Neural progenitor cell (in vitro differentiated cells): ENCODE measurements around the gene SYNM. TPM values are rescaled to one million over a fixed set of nuclear protein-coding genes. Genes with fewer than 3 reads are reported as not detected.

Source experiments
- DNase-seq: peaks from one replicate; pipeline ENCODE4 v3.0.0-alpha.2; 2016; ENCODE audit warnings: low spot score
- H2AFZ ChIP-seq: fragments of 200-600 bp; sonication (generic); replicated peaks from 2 replicates; pipeline ENCODE4 v1.6.1; 2016; ENCODE audit warnings: antibody characterized with exemption
- H3F3A ChIP-seq: fragments of 200-600 bp; sonication (generic); 2 replicates; pipeline ENCODE4 v1.6.1; 2016; ENCODE audit warnings: antibody characterized with exemption, low read depth
- H3K27ac ChIP-seq: fragments of 200-600 bp; sonication (generic); 2 replicates; pipeline ENCODE4 v1.5.1; 2016; ENCODE audit warnings: mild to moderate bottlenecking
- H3K27me3 ChIP-seq: fragments of 200-600 bp; sonication (generic); 2 replicates; pipeline ENCODE4 v1.6.1; 2016; ENCODE audit warnings: mild to moderate bottlenecking, moderate library complexity
- H3K36me3 ChIP-seq: fragments of 200-600 bp; sonication (generic); 2 replicates; pipeline ENCODE4 v1.5.1; 2016
- H3K4me1 ChIP-seq: fragments of 200-600 bp; sonication (generic); 2 replicates; pipeline ENCODE4 v1.6.1; 2016; ENCODE audit warnings: mixed run types
- H3K4me2 ChIP-seq: fragments of 200-600 bp; sonication (generic); 2 replicates; pipeline ENCODE4 v1.6.1; 2016
- H3K4me3 ChIP-seq: fragments of 200-600 bp; sonication (generic); 2 replicates; pipeline ENCODE4 v1.5.1; 2016
- H3K79me2 ChIP-seq: fragments of 200-600 bp; sonication (generic); 2 replicates; pipeline ENCODE4 v1.6.1; 2016; ENCODE audit warnings: low read depth
- H3K9ac ChIP-seq: fragments of 200-600 bp; sonication (generic); 2 replicates; pipeline ENCODE4 v1.6.1; 2016
- H3K9me3 ChIP-seq: fragments of 200-600 bp; sonication (generic); 2 replicates; pipeline ENCODE4 v1.5.1; 2016; ENCODE audit warnings: low read depth
- H4K20me1 ChIP-seq: fragments of 200-600 bp; sonication (generic); 2 replicates; pipeline ENCODE4 v1.6.1; 2016; ENCODE audit warnings: low read depth
- H3K27ac Mint-ChIP-seq: 3 replicates; pipeline ENCODE4 v1.8.0; 2021; ENCODE audit warnings: mixed read lengths
- H3K27me3 Mint-ChIP-seq: 2 replicates; pipeline ENCODE4 v1.8.0; 2022; ENCODE audit warnings: low read depth, mild to moderate bottlenecking, inconsistent platforms, moderate library complexity, mixed read lengths; ENCODE audit not compliant: insufficient read depth
- H3K36me3 Mint-ChIP-seq: 3 replicates; pipeline ENCODE4 v1.8.0; 2021; ENCODE audit warnings: mixed read lengths
- H3K4me1 Mint-ChIP-seq: 3 replicates; pipeline ENCODE4 v1.8.0; 2021; ENCODE audit warnings: mixed read lengths
- H3K4me3 Mint-ChIP-seq: 3 replicates; pipeline ENCODE4 v1.8.0; 2021; ENCODE audit warnings: mild to moderate bottlenecking, moderate library complexity, mixed read lengths
- H3K9me3 Mint-ChIP-seq: 3 replicates; pipeline ENCODE4 v1.8.0; 2020; ENCODE audit warnings: mixed read lengths
- EZH2 ChIP-seq: fragments of 200-600 bp; sonication (generic); IDR thresholded peaks from 2 replicates; pipeline ENCODE4 v1.6.1; 2017; ENCODE audit warnings: antibody characterized with exemption, mild to moderate bottlenecking, moderate library complexity
- EZH2phosphoT487 ChIP-seq: fragments of 200-600 bp; sonication (generic); IDR thresholded peaks from 2 replicates; pipeline ENCODE4 v1.6.1; 2017; ENCODE audit warnings: antibody characterized with exemption
- total RNA-seq: library from RNA; depleted of rRNA; stranded (reverse); fragments of >200 nt; gene quantifications from 2 replicates; pipeline ENCODE4 v1.2.3, GENCODE V29; 2015; ENCODE audit warnings: low replicate concordance
- TF ChIP-seq, protein P1 (sequence below): fragments of 200-600 bp; sonication (generic); IDR thresholded peaks from 2 replicates; pipeline ENCODE4 v1.5.1; 2017; ENCODE audit warnings: antibody characterized with exemption, mild to moderate bottlenecking

The SYNM gene, protein sequence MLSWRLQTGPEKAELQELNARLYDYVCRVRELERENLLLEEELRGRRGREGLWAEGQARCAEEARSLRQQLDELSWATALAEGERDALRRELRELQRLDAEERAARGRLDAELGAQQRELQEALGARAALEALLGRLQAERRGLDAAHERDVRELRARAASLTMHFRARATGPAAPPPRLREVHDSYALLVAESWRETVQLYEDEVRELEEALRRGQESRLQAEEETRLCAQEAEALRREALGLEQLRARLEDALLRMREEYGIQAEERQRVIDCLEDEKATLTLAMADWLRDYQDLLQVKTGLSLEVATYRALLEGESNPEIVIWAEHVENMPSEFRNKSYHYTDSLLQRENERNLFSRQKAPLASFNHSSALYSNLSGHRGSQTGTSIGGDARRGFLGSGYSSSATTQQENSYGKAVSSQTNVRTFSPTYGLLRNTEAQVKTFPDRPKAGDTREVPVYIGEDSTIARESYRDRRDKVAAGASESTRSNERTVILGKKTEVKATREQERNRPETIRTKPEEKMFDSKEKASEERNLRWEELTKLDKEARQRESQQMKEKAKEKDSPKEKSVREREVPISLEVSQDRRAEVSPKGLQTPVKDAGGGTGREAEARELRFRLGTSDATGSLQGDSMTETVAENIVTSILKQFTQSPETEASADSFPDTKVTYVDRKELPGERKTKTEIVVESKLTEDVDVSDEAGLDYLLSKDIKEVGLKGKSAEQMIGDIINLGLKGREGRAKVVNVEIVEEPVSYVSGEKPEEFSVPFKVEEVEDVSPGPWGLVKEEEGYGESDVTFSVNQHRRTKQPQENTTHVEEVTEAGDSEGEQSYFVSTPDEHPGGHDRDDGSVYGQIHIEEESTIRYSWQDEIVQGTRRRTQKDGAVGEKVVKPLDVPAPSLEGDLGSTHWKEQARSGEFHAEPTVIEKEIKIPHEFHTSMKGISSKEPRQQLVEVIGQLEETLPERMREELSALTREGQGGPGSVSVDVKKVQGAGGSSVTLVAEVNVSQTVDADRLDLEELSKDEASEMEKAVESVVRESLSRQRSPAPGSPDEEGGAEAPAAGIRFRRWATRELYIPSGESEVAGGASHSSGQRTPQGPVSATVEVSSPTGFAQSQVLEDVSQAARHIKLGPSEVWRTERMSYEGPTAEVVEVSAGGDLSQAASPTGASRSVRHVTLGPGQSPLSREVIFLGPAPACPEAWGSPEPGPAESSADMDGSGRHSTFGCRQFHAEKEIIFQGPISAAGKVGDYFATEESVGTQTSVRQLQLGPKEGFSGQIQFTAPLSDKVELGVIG (N-terminal part only)
- 0.84 and 0.97 TPM in 2 replicates for total RNA-seq

DNA sequence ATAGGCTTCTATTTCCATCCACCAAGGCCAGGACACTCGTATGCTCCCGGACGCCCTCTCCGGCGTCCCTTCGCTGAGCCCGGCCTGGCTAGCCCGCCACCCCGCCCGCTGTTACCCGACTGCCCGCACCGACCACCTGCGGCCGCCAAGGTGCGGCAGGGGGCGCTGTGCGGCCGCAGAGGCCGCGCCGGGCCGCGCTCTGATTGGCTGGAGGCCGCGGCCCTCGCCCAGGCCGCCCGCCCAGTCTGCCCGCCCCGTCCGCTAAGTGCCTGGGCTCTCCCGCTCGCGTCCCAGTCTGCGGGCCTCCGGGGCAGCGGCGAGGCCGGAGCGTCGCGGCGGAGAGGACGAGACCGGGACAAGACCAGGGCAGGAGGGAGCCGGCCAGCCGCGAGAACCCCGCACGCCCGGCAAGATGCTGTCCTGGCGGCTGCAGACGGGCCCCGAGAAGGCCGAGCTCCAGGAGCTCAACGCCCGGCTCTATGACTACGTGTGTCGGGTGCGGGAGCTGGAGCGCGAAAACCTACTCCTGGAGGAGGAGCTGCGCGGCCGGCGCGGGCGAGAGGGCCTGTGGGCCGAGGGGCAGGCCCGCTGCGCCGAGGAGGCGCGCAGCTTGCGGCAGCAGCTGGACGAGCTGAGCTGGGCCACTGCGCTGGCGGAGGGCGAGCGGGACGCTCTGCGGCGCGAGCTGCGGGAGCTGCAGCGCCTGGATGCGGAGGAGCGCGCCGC, at the start of gene SYNM:
TSS of gene SYNM (plus strand) at position 293 of the 726 bp plus-strand sequence. CDS start at position 413, 120 bp downstream.
- no peak within 1 kb of the TSS for H3K9ac ChIP-seq
- peak within 1 kb of the TSS; percentile 46 for H3K4me3 ChIP-seq
- DNase-seq: peak; percentile 94
- peaks cover 15% of the 10 kb centered on the region for H4K20me1 ChIP-seq
- peak within 1 kb of the TSS; percentile 80 for H3K4me2 ChIP-seq
- H2AFZ ChIP-seq: peak within 1 kb of the TSS; percentile 99
- H3K4me3 Mint-ChIP-seq: peak within 1 kb of the TSS; percentile 81
- no peaks in the 10 kb centered on the region for H3K79me2 ChIP-seq
- H3K4me1 Mint-ChIP-seq: peaks cover 12% of the 10 kb centered on the region
- peaks cover 10% of the 10 kb centered on the region for H3F3A ChIP-seq
- no peaks in the 10 kb centered on the region for H3K9me3 Mint-ChIP-seq
- H3K36me3 Mint-ChIP-seq: no peaks in the 10 kb centered on the region
- H3K27ac ChIP-seq: no peak within 1 kb of the TSS
- no peaks in the 10 kb centered on the region for H3K4me1 ChIP-seq
- H3K27ac Mint-ChIP-seq: no peak within 1 kb of the TSS
- H3K9me3 ChIP-seq: no peaks in the 10 kb centered on the region
- peaks cover 87% of the 10 kb centered on the region for H3K27me3 ChIP-seq
- TF ChIP-seq EZH2: peak; percentile 64
- TF ChIP-seq EZH2phosphoT487: no peak
- TF ChIP-seq, protein P1, sequence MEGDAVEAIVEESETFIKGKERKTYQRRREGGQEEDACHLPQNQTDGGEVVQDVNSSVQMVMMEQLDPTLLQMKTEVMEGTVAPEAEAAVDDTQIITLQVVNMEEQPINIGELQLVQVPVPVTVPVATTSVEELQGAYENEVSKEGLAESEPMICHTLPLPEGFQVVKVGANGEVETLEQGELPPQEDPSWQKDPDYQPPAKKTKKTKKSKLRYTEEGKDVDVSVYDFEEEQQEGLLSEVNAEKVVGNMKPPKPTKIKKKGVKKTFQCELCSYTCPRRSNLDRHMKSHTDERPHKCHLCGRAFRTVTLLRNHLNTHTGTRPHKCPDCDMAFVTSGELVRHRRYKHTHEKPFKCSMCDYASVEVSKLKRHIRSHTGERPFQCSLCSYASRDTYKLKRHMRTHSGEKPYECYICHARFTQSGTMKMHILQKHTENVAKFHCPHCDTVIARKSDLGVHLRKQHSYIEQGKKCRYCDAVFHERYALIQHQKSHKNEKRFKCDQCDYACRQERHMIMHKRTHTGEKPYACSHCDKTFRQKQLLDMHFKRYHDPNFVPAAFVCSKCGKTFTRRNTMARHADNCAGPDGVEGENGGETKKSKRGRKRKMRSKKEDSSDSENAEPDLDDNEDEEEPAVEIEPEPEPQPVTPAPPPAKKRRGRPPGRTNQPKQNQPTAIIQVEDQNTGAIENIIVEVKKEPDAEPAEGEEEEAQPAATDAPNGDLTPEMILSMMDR: peak; percentile 85
- peaks cover 23% of the 10 kb centered on the region for H3K27me3 Mint-ChIP-seq
- no peaks in the 10 kb centered on the region for H3K36me3 ChIP-seq

DNA sequence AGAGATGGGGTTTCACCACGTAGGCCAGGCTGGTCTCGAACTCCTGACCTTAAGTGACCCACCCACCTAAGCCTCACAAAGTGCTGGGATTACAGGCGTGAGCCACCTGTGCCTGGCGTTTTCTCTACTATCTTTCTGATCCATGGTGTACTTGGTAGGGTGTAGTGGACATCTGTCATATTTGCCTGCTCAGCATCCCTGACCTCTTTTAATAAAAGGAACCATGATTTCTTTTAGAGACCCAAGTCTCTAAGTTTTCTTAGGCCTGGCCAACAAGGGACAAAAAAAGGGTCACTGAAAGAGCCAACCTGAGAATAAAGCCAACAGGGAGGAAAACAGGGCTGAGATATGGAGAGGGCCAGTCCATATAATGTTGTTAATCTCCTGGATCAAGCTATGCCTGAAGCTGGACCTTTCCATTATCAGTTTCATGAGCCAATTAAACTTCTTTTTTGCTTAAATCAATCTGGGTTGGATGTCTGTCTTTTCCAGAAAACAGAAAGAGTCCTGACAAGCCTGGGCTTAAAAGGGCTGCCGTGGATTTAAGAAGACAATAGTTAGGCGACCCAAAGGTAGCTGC, 49.2 kb upstream of the SYNM start:
- H3K4me1 ChIP-seq: no peaks in the 10 kb centered on the region
- H3K4me1 Mint-ChIP-seq: peaks cover 17% of the 10 kb centered on the region
- peaks cover 6% of the 10 kb centered on the region for H3K27me3 Mint-ChIP-seq
- H3K27ac Mint-ChIP-seq: no peak overlapping the region
- H3K9me3 ChIP-seq: no peaks in the 10 kb centered on the region
- H3K27ac ChIP-seq: no peak overlapping the region
- H3K36me3 Mint-ChIP-seq: no peaks in the 10 kb centered on the region
- no peaks in the 10 kb centered on the region for H3K79me2 ChIP-seq
- peaks cover 16% of the 10 kb centered on the region for H3F3A ChIP-seq
- no peaks in the 10 kb centered on the region for H4K20me1 ChIP-seq
- H3K9ac ChIP-seq: no peak overlapping the region
- no peaks in the 10 kb centered on the region for H3K9me3 Mint-ChIP-seq
- no peak overlapping the region for H3K4me2 ChIP-seq
- TF ChIP-seq, protein P1: no peak
- TF ChIP-seq EZH2 (no peak), EZH2phosphoT487 (no peak)
- H3K36me3 ChIP-seq: no peaks in the 10 kb centered on the region
- no peak overlapping the region for H2AFZ ChIP-seq
- no peak for DNase-seq
- peaks cover 20% of the 10 kb centered on the region for H3K27me3 ChIP-seq
- no peak overlapping the region for H3K4me3 ChIP-seq
- no peak overlapping the region for H3K4me3 Mint-ChIP-seq

DNA sequence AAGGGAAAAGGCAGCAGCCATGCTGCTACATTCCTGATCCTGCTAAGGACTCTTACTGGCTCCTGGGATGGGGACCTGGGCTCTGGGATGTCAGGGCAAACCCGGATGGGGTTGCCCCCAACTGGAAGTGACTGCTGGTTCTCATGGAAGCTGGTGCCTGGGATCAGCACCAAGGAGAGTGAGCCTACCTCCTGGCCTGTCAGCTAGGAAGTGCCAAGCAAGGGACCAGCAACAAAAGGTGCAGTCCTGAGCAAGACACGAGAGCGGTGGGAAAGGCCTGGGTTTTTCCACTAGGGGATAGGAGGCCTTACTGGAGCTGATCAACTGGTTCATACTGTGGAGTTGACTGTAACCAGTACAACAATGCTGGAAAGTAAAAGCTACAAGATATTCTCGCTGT, 47.9 kb upstream of the SYNM start:
- Histone ChIP-seq H3K9me3 (no peaks in the 10 kb centered on the region), H4K20me1 (no peaks in the 10 kb centered on the region), H3K79me2 (no peaks in the 10 kb centered on the region), H3K27ac (no peak overlapping the region), H3K4me3 (no peak overlapping the region), H3K9ac (no peak overlapping the region), H3K27me3 (peaks cover 31% of the 10 kb centered on the region), H3F3A (peaks cover 16% of the 10 kb centered on the region), H3K36me3 (no peaks in the 10 kb centered on the region), H3K4me1 (no peaks in the 10 kb centered on the region), H3K4me2 (no peak overlapping the region), H2AFZ (no peak overlapping the region)
- Mint-ChIP-seq H3K36me3 (no peaks in the 10 kb centered on the region), H3K4me1 (peaks cover 17% of the 10 kb centered on the region), H3K27ac (peak overlapping the region; percentile 74), H3K4me3 (no peak overlapping the region), H3K9me3 (no peaks in the 10 kb centered on the region), H3K27me3 (peaks cover 9% of the 10 kb centered on the region)
- DNase-seq: peak; percentile 31
- TF ChIP-seq EZH2 (no peak), EZH2phosphoT487 (no peak)
- TF ChIP-seq, protein P1: no peak
